Femur (tissue), 1 donor: ENCODE data around the gene PRKAB2.
"Not testable (repeated sequence)": the region's sequence is repeated elsewhere in the genome, so short reads cannot be mapped to it uniquely, and the experiment has no call there.

Experiments used
- DNase-seq: peaks from one replicate; pipeline ENCODE4 v3.0.0-alpha.2; 2017

Gene PRKAB2

GRCh38 chr1:147171399-147172167 lies 687 bp downstream of the PRKAB2 start:
- peak; percentile 21 for DNase-seq

DNA sequence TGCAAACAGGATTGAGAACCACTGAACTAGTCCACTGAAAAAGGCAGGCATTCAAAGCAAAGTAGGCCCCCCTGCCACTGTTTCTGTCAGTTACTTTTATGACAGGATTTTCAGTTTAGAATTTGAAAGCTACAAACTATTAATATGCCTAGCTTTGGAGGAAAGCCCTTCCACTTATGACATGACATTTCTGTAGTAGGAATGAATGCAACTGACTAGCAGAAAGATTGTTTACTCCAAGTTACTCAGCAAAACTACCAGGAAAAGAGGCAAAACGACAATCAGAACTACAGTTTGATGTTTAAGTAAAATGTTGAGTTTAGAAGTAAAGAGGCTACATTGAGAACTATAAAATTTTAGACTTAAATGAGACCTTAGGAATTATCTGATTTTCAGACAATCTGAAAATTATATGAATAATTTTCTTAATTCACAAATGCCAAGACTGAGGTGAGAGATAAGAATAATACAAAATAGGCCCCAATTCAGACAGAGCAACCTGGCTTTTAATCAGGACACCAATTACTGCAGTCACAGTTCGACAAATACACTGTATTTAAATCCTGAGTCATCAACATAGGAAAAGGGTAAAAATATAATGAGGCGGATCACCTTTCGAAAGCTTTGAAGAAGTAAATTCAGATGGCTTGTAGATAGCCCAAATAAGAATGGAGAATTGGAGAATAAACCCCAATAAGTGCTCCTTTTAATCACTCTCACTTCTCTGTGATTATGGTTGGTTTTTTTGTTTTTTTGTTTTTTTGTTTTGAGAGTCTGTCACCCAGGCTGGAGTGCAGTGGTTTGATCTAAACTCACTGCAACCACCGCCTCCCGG lies 2.2 kb downstream of the PRKAB2 start:
- DNase-seq, result no peak

- no peak for DNase-seq
Measured at GRCh38 chr1:147169171-147169570, 3.1 kb downstream of the PRKAB2 start.

DNA sequence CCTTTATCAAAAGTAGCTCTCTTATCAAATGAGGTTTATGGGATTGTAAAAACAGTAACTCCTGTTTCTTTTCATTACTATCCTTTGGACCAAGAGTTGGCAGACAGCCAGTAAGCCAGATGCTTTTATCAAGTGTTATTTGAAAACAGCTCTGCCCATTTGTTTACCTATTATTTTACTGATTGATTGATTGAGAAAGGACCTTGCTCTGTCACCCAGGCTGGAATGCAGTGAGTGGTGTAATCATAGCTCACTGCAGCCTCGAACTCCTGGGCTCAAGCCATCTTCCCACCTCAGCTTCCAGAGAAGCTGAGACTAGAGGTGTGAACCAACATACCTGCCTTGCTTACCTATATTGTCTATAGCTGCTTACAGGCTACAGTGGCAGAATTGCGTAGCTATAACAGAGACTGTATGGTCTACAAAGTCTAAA lies 3.6 kb downstream of the PRKAB2 start:
- DNase-seq, result no peak

DNA sequence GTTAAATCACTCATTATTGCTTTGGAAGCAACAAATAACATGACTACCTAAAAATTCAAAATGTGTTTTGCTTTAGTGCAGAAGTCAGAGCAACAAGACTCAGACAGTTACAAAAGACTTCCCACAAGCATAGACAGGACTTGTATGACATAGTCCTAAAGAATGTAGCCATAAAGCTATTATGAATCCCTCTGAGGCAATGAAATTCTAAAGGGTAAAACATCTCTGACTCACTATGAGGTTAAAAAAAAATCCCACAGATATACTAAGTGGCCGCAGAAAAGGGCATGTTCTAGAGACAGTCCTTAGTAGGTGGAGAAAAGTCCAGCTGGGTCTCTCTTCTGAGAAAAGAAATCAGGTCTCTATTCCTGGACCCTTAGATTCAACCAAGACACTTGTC lies 4.9 kb downstream of the PRKAB2 start:
- DNase-seq, result no peak

GRCh38 chr1:147163019-147163418 lies 9.3 kb downstream of the PRKAB2 start:
- DNase-seq, result no peak

GRCh38 chr1:147162093-147162492 lies 10.2 kb downstream of the PRKAB2 start:
- DNase-seq, result no peak

DNA sequence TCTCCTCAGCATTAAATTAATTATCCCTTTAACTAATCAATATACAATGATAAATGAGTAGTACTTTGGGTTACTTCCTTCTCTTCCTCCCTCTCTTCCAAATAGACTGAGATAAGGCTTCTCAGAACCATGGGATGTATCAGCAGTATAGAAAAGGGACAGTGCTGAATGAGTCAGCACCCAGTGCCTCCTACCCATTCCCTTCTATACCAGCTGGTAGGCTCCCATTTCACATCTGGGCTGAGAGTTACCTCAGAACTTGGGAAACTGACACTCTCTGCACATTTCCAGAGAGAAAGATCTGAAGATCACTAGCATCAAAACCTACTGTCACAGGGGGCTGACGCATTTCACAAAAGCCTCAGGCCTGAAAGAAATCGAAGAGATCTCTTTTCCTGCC lies 15.2 kb downstream of the PRKAB2 start:
- not testable (repeated sequence) for DNase-seq

DNA sequence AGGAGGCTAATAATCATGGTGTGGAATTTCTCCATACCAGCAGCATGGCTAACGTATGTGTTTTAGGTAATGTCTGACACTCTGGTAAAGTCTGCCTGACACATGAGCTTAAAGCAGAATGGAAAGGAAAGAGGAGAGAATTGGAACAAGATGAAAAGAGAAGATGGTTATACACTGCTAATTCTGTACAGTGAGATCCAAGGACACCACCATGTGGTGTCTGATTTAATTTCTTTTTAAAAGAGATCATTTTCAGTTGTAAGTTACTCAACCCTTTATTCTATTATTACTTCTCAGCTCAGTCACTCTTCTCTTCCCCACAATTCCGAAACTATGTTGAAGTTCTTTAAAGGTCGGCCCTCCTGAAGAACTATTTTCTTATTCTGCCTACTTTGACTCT lies 15.6 kb downstream of the PRKAB2 start:
- DNase-seq, result no peak

DNA sequence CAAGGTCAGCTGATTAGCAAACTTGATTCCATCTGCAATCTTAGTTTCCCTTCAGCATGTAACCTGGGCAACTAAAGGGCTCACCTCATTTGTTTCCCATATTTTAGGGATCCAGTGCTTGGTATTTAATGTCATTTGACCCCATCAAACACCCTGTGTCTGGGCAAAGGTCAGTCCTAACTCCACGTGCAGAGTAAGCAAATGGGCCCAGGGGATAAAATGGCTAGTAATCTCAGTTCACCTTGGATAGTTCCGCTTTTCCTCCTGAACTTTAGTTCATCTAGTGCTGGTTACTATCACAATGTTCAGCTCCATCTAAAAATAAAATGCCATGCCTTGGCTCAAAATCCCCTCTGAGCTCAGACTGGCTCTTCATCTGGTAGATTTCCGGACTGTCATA lies 19.5 kb downstream of the PRKAB2 start:
- no peak for DNase-seq

DNA sequence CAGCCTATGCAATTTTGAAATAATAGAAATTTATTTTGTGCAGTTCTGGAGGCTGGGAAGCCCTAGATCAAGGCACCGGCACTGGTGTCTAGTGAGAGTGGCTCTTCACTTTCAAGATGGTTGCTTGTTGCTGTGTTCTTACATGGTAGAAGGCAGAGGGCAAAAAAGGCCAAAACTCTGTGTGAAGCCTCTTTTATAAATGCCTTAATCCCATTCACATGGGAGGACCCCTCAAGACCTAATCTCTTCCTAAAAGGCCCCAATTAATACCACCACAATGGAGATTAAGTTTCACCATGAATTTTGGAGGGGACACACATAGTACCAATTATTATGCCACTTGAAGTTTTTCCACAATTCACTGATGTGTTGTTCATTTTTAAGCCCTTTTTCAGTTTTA lies 21.0 kb downstream of the PRKAB2 start:
- DNase-seq, result no peak

DNA sequence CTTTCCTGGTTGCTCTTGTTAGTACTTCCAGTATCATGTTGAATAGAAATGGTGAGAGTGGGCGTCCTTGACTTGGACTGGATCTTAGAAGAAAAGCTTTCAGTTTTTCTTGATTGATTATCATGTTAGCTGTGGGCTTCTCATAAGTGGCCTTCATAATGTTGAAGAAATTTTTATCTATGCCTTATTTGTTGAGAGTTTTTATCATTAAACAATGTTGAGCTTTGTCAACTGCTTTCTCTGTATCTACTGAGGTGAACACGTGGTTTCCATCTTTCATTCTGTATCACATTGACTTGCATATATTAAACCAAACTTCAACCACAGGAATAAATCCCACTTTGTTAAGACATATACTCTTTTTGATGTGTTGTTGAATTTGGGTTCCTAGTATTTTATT lies 29.4 kb downstream of the PRKAB2 start:
- no peak for DNase-seq

DNA sequence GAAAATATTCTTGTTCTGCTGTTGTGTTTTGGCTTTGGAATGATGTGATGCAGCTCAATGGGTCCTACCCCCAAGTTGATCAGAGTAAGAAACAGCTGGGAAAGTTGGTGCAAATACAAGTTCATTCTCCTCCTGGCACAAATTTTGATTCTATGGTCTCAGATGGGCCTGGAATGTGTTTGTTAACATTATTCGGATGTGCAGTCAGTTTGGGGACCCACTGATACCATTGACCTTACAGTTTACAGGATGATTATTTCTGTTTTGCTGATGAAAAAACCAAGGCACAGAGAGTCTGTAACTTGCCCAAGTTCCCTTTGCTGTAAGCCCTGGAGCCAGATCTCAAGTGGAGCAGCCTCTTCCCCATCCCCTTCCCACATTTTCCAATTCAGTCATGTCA lies 41.5 kb downstream of the PRKAB2 start:
- DNase-seq, result not testable (repeated sequence)

DNA sequence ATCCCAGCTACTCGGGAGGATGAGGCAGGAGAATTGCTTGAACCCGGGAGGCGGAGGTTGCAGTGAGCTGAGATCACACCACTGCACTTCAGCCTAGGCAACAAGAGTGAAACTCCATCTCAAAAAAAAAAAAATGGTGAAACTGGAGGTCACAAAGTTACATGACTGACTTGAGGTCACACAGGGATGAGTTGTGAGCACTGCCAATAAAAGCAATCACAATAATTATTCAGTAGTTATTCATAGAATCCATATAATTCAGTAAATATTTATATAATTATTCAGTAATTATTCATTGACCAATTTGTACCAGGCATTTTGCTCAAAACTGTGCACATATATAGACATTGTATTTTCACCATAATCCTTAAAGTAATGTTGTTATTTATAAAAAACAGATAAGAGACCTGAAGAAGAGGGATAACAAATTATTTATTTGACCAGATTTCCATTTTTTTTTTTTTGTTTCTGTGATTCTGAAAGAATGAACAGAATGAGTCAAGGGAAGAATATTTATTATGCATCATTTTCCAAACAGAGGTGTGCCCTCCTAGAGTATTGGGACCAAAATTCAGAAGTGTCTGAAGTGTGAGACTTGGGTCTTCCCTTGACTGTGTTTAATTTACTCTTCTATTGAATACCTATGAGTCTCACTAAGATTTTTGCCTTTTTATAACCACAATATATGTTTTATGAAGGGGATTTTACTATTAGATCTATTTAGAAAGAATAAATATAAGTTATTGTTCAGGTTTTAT lies 43.0 kb downstream of the PRKAB2 start:
- DNase-seq, result no peak

DNA sequence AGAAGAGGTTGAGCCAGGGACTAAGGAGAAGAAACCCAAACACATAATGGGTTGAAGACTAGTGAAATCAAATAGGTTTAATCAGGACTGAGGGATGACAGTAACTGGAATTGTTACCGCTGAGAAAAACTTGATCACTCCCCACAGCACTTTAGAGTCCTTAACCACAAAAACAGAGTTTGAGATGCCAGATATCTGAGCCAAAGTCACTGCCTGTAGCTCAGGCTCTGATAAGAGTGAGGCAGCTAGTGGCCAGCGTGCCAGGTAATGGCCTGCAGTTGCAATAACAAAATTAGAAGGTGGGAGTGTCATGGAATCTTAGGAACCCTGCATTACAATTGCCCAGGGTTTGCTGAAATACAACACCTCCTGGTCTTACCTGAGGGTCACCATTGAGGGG lies 48.0 kb downstream of the PRKAB2 start:
- DNase-seq, result no peak

- no peak for DNase-seq
Measured at GRCh38 chr1:147117109-147117508, 55.2 kb downstream of the PRKAB2 start.

DNA sequence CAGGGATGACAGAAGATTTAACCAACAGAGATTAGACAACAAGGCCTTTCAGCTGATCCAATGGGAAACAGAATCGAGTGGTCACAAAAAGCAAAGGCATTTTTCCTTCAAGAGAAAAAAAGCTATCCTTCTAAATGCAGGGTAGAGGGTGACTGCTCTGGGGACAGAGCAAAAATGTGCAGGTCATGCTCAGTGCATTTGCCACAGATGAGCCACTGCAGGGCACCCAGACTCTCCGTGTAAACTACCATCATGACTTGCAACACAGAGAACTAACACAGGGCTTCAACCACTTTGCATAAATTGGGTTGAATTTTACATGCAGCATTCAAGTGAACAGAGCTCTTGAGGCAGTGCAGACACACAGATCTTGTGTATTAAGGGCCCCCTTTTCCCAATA lies 56.8 kb downstream of the PRKAB2 start:
- no peak for DNase-seq

GRCh38 chr1:147115079-147115478 lies 57.2 kb downstream of the PRKAB2 start:
- DNase-seq, result not testable (repeated sequence)

GRCh38 chr1:147114353-147114752 lies 57.9 kb downstream of the PRKAB2 start:
- not testable (repeated sequence) for DNase-seq

DNA sequence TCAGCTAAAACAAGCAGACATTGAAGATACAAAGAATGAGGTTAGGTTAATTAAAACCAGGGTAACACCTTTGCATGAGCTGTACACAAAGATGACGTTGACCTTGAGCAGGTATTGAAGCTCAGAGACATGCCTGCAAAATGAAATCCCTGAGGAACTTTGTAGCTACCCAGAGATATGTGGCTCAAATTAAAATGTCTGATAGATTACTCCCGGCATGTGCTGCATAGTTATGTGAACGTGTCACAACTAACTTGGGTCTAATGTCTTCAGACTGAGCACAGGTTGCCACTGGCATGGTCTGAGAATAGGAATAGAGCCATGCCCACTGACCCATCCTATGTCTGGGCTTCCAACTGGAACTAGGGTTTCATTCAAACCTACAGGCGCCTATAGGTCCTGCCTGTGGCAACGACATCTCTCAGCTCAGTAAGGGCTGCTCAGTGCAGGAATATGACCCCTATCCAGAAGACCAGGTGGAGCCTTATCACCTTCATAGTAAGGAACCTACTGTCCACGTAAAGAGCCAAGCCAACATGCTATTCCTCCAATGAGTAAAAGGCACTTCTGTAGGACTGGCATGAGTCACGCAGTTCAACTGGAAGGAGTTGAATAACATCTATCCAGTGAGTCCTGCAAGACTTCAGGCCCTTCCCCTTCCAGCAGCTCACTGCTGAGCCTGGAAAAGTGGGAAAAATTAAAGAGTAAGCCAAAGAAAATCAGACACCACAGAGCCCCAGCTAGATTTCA lies 60.7 kb downstream of the PRKAB2 start:
- no peak for DNase-seq

DNA sequence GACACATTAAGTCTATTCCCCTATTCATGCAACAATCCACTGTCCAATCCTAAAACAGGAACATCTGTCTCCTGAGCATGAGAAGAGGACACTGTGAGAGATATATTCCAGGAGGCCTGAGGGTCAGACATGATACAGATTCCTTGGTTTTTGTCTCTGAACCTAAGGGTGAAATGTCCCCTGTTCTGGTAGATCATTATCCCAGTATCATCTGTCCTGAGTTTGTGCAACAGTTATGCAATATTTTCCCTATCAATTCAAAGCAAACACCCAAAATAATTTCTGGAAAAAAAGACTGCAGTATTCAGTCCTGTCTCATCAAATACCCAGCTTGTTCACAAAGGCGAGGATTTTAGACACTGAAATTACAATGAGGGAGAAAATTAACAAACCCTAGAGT lies 61.4 kb downstream of the PRKAB2 start:
- DNase-seq, result no peak

DNA sequence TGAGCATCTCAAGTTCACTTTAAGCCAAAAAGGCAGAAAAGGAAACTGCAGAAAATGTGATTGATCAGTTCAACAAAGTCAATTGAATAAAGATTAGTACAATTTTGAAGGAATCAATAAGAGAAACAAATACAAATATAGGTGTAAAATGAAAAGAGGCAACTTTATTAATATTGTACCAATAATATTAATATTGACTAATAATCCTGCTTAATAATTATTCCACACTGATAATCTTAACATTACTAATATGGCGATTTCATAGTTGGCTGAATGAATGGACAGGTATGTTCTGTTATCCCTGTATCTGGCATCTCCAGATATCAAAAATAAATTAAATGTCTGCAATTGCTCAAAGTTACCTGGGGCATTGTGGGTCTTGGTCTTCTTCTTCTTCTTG lies 61.8 kb downstream of the PRKAB2 start:
- DNase-seq, result no peak

- DNase-seq, result no peak
Measured at GRCh38 chr1:147109762-147110161, 62.5 kb downstream of the PRKAB2 start.
